HL-60/S4 treated with retinoic acid at 250 ng/mL for 4 days and 3 days (cell line): Measurements from ENCODE around the gene KIF5A.

Experiments used
- in situ Hi-C: fragments of 300-500 bp; cut with MboI; formaldehyde crosslinking; loops from 2 replicates; pipeline ENCODE4 v1.7.0; 2022; ENCODE audit warnings: low sequenced_read_pairs

The KIF5A gene

DNA sequence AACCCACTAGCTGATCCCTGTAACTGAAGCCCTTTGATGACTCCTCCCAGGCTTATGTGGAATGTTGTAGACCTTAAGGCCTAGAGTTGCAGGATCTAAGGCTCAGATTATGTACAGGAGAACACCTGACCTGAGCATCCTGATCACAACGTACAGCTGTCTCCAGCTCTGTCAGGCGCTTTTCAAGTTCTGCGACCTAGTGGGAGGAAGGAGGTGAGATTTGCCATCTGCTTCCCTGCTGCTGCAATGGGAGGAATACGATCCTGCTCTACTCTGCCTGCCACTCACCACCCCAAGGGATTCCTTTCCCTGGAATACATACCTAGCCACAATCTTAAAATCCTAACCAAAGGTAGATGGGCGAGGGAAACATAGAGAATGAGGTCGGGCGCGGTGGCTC, 16.7 kb upstream of the KIF5A start:
- in situ Hi-C loops: no loop called here

GRCh38 chr12:57534250-57534649, 15.6 kb upstream of the KIF5A start:
- in situ Hi-C loops: no loop called here

DNA sequence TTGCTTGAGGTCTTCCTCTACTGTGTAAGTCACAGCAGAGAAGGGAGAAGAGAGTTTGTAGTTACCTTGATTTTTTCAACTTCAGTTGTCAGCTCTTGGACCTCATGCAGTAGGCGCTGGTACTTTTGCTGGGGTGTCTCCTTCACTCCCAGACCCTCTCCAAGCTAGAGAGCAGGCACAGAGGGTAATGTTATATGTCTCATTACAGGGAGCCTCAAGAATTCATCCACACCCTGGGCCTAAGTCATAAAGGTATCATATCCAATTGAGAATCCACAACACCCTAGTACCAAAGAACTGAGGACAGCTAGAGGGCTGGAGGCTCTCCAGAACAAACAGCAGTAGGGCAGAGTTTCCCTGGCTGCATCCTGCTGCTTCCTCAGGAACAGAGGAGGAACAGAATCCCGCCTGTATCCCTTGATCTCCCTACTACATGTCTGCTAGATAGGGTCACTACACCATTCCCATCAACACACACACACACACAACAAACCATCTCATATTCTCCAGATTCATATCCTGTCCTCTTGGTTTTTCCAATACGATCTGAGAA, 14.8 kb upstream of the KIF5A start:
- in situ Hi-C loops: no loop called here

- in situ Hi-C loops: no loop called here
Observed at GRCh38 chr12:57535764-57536596, 13.9 kb upstream of the KIF5A start.

GRCh38 chr12:57536597-57536942, 13.3 kb upstream of the KIF5A start:
- in situ Hi-C loops: no loop called here

- in situ Hi-C loops: no loop called here
Observed at GRCh38 chr12:57539134-57539768, 10.6 kb upstream of the KIF5A start.

DNA sequence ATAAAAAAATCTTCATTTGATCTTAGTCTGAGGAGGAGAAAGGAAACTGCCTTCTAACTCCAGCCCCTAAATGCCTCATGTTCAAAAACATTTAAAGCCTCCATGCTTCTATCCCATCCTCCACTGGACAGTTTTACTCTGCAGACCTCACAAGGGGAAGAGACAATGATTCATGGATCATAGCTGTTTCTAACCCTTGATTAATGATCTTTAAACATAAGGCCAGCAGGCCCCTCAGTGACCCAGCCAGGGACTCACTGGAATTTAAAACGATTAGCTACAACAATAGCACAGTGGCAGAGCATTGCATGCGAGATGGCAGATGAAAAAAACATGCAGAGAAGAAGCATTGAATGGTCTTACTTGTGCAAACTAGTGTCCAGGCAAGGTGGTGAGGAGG, 8.8 kb upstream of the KIF5A start:
- in situ Hi-C loops: no loop called here

- in situ Hi-C loops: no loop called here
Observed at GRCh38 chr12:57541717-57542116, 8.1 kb upstream of the KIF5A start.

GRCh38 chr12:57543581-57543980, 6.3 kb upstream of the KIF5A start:
- in situ Hi-C loops: no loop called here

- in situ Hi-C loops: no loop called here
Observed at GRCh38 chr12:57545809-57546437, 3.9 kb upstream of the KIF5A start.

DNA sequence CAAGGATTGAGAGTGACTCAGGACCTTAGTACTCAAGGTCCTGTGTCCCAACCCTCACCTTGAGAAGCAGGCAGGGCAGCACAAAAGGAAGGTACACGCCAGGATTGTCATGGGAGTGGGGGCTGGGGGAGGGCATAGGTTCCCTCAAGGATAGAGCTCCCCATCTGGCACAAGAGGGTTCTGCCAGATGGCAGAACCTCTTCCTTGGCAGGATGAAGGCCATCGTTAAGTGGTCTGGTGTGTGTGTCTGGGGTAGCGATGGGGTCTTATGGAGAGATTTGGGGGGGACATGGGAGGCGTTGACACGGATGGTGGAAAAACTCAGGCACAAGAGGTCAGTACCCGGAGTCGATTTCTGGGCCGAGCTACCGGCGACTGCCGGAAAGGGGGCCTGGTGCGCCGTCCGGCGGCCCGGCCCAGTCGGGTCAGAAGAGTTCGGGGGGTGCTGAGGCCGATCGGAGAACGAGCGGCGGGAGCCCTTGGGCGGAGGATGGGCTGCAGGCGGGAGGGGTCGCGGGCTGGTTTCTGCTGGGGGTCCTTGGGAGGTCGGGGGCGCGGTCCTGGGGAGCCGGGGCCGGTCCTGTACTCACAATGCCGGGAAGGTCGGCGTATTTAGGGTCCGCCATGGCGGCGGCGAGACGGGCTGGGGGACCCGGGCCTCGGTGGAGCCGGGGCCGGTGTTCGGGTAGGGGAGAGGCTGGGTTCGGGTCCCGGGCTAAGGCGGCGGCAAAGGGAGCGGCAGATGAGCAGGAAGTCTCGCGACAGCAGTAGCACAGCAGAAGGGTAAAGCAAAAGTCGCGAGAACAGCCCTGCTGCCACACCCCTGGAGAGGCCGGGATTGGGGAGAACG, 3.2 kb upstream of the KIF5A start, which contains the start of gene DCTN2:
DCTN2 (minus strand) TSS at position 755 of the 850 bp plus-strand sequence; CDS start at position 626, 129 bp downstream.
- in situ Hi-C loops: no loop called here

DNA sequence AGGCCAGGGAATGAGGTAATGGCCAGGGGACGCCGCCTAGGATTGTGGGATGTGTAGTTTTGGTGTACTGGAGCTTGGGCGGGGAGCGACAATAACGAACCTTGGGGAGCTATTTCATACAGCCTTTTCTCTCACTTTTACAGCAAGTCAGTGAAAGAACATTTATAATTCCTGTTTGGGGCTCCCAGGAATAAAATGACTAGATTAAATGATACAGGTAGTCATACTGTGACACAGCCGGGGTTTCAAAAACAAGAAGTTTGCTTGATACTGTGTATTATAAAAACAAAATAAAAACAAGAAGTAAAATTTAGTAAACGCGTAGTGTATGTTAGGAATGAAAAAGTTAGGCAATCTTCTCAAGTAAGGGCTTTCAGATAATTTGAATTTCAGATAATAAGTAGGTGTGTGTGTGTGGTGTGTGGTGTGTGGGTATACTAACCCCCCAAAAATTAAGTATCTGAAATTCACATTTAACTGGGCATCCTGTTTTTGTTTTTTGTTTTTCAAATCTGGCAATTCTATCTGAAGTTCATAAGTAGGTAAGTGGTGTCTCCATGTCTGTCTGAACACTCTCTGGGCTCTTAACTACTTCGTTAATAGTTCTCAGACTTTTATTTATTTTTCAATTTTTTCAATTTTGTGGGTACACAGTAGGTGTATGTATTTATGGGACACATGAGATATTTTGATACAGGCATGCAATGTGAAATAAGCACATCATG, 2.4 kb upstream of the KIF5A start:
- in situ Hi-C loops: no loop called here

GRCh38 chr12:57548013-57548315, 1.9 kb upstream of the KIF5A start:
- in situ Hi-C loops: no loop called here

GRCh38 chr12:57548488-57548887, 1.4 kb upstream of the KIF5A start:
- in situ Hi-C loops: no loop called here

DNA sequence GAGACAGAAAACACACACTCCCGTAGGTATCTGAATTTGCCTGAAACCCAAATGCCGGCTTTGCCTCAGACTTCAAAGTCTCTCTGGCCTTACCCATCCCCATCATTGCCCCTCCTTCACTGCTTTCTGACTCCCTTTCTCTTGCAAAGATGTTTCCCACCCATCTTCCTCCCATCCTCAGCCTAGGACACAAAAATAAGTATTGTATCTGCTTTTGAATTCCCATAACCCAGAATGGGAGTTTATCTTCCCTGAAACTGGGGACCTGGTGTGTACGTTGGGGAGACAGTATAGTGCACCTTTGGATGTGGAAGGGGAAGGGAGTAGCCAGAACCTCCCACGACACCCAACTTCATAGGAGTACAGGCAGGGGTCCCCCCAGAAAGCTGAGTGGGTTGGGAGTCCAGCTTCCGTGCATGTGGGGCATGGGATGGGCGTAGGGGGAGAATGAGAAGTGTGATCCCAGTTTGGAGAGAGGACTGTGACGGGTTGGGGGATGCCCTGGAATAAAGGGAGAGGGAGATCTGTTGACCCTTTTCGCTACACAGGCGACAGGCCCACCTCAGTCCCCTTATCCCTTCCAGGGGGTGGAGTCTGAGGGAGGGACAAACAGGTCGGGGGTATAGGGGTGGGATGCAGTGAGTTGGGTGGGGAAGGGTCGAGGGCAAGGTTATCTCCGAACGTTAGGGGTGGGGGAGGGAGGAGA, 488 bp upstream of the KIF5A start:
- in situ Hi-C loops: no loop called here

GRCh38 chr12:57550641-57551549, 1.1 kb downstream of the KIF5A start:
- in situ Hi-C loops: no loop called here

DNA sequence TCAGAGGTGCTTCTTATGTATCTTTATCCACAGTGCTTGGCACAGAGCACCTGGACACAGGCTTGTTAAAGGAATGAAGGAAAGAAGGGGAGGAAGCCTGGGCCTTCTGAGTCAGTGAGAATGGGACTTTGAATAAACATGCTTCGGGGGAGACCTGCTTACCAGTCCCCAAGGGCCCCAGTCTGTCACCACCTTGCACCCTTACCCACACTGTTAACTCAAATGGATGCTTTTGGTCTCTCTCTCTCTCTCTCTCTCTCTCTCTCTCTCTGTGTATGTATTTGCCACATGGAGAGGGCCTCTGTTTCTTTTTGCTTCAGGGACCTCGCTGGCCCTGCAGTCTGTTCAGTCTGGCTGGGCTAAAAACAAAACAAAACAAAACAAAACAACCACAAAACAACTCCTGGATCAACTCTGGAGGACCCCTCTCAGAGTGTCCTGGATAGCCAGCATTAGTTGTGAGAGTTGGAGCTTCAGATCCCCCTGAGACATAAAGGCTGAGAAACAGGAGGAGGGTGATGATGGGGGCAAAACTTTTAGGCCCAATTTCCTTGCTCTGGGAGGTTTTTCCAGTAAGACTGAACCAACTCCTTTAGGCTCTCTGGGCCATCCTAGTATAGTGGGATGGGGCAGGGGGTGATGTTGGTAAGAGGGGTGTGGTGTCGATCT, 1.9 kb downstream of the KIF5A start:
- in situ Hi-C loops: no loop called here

GRCh38 chr12:57552306-57552651, 2.4 kb downstream of the KIF5A start:
- in situ Hi-C loops: no loop called here
